Left ventricle myocardium inferior (tissue), 1 donor: ENCODE results near the gene NFKBIL1. TPM values are rescaled to one million over a fixed set of nuclear protein-coding genes. Genes with fewer than 3 reads are reported as not detected.

Experiments
- DNase-seq: peaks from one replicate; pipeline ENCODE4 v3.0.0-alpha.2; 2020
- H3K27ac ChIP-seq: fragments of 200-600 bp; replicated peaks from 2 replicates; pipeline ENCODE4 v1.8.0; 2021
- H3K27me3 ChIP-seq: fragments of 200-600 bp; 2 replicates; pipeline ENCODE4 v1.8.0; 2021; ENCODE audit warnings: low read depth
- H3K36me3 ChIP-seq: fragments of 200-600 bp; 2 replicates; pipeline ENCODE4 v1.8.0; 2021
- H3K4me1 ChIP-seq: fragments of 200-600 bp; 2 replicates; pipeline ENCODE4 v1.8.0; 2021
- H3K4me3 ChIP-seq: fragments of 200-600 bp; 2 replicates; pipeline ENCODE4 v1.8.0; 2021; ENCODE audit warnings: mild to moderate bottlenecking, moderate library complexity
- H3K9me3 ChIP-seq: fragments of 200-600 bp; replicated peaks from 2 replicates; pipeline ENCODE4 v1.8.0; 2021
- intact Hi-C: fragments of 100-400 bp; cut with micrococcal nuclease; formaldehyde crosslinking; loops from one replicate; pipeline ENCODE4 v1.11.0; 2022
- total RNA-seq: library from RNA; stranded (reverse); fragmentation: NEBNext Ultra II Directional; extraction: Animal tissue kit (Norgen Biotek cat#: 25700); gene quantifications from one replicate; pipeline ENCODE4 v1.2.1, GENCODE V29; 2021
- TF ChIP-seq, protein P1 (sequence below): fragments of 200-600 bp; IDR thresholded peaks from 2 replicates; pipeline ENCODE4 v1.8.0; 2021; ENCODE audit warnings: antibody characterized with exemption, mild to moderate bottlenecking, borderline replicate concordance
- donor health status: DM: no; HTN: yes; CAD: no; lungs with severe emphysema.

Gene NFKBIL1
- total RNA-seq, 1 donor from 2014 or later, result 11.5 TPM

DNA sequence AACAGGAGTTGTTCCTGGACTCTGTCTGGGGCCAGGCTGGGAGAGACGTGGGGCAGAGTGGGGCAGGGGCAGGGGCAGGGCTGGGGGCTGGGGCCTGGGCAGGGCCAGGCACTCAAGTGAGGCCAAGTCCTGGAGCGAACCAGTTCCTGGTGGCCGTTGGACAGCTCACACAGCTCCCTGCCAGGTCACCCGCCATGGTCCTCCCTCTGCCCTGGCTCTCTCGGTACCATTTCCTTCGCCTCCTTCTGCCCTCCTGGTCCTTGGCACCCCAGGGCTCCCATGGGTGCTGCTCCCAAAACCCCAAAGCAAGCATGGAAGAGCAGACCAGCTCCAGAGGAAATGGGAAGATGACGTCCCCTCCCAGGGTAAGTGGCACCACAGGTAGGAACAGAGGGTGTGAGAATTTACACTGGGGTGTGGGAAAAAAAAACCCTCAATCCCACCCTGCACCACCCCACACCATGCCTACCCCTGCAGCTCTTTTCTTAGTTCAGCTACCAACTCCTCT, 18.5 kb upstream of the NFKBIL1 start, which contains the start of gene MCCD1:
Gene MCCD1 (plus strand): TSS at position 142 of the 508 bp plus-strand sequence. CDS start 53 bp downstream, at position 195.
- Histone ChIP-seq H3K9me3 (no peaks in the 10 kb centered on the region), H3K4me1 (peaks cover 29% of the 10 kb centered on the region), H3K4me3 (no peak within 1 kb of the TSS), H3K36me3 (peaks cover 45% of the 10 kb centered on the region), H3K27me3 (no peaks in the 10 kb centered on the region), H3K27ac (no peak within 1 kb of the TSS)
- DNase-seq, result no peak
- intact Hi-C loops, result no loop called here
- TF ChIP-seq, protein P1, sequence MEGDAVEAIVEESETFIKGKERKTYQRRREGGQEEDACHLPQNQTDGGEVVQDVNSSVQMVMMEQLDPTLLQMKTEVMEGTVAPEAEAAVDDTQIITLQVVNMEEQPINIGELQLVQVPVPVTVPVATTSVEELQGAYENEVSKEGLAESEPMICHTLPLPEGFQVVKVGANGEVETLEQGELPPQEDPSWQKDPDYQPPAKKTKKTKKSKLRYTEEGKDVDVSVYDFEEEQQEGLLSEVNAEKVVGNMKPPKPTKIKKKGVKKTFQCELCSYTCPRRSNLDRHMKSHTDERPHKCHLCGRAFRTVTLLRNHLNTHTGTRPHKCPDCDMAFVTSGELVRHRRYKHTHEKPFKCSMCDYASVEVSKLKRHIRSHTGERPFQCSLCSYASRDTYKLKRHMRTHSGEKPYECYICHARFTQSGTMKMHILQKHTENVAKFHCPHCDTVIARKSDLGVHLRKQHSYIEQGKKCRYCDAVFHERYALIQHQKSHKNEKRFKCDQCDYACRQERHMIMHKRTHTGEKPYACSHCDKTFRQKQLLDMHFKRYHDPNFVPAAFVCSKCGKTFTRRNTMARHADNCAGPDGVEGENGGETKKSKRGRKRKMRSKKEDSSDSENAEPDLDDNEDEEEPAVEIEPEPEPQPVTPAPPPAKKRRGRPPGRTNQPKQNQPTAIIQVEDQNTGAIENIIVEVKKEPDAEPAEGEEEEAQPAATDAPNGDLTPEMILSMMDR, result no peak

DNA sequence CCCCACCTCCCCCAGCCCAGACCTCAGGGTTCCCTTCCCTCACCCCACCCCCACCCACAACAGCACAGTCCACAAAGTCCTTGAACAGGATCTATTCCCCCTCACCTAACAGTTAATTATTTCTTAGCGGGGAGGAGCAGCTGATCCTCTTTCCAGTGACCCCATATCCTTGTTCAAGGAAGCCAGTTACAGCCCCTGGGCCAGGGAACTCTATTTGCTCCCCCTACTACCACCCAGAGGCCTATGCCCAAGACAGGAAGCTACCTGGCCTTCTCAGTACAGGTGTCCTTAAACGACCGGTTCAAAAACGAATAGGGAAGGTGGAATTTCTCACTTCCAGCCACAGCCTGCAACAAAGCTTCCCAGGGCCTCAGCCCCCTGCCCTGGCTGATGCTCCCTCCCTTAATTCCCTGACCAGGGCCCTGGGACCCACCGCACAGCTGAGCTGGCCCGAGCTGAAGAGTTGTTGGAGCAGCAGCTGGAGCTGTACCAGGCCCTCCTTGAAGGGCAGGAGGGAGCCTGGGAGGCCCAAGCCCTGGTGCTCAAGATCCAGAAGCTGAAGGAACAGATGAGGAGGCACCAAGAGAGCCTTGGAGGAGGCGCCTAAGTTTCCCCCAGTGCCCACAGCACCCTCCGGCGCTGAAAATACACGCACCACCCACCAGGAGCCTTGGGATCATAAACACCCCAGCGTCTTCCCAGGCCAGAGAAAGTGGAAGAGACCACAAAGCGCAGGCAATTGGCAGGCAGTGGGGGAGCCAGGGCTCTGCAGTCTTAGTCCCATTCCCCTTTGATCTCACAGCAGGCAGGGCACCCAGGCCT, 17.9 kb upstream of the NFKBIL1 start:
- no peaks in the 10 kb centered on the region for H3K27me3 ChIP-seq
- no peaks in the 10 kb centered on the region for H3K9me3 ChIP-seq
- H3K36me3 ChIP-seq, result peaks cover 52% of the 10 kb centered on the region
- no peak overlapping the region for H3K27ac ChIP-seq
- H3K4me3 ChIP-seq, result no peak overlapping the region
- peaks cover 29% of the 10 kb centered on the region for H3K4me1 ChIP-seq
- DNase-seq, result no peak
- intact Hi-C loops, result no loop called here
- TF ChIP-seq, protein P1, result no peak

DNA sequence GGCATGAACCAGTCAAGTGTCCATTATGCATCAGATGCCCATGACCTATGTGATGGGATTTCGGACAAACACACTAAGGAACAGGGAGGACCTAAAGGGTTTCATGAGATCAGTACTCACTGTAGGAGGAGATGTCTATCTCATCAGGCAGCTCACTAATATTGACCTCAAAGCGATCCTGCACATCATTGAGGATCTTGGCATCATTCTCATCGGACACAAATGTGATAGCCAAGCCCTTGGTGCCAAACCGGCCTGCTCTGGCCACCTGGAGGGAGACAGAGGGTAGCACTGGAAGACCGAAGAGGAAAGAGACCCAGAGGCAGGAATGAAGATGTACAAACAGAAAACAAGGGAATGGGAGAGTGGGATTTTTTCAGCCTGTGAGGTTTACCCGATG, 16.7 kb upstream of the NFKBIL1 start:
- H3K27me3 ChIP-seq, result no peaks in the 10 kb centered on the region
- TF ChIP-seq, protein P1, result no peak
- intact Hi-C loops, result no loop called here
- H3K27ac ChIP-seq, result no peak overlapping the region
- no peaks in the 10 kb centered on the region for H3K9me3 ChIP-seq
- peaks cover 63% of the 10 kb centered on the region for H3K36me3 ChIP-seq
- no peak overlapping the region for H3K4me3 ChIP-seq
- peaks cover 32% of the 10 kb centered on the region for H3K4me1 ChIP-seq
- DNase-seq, result no peak

DNA sequence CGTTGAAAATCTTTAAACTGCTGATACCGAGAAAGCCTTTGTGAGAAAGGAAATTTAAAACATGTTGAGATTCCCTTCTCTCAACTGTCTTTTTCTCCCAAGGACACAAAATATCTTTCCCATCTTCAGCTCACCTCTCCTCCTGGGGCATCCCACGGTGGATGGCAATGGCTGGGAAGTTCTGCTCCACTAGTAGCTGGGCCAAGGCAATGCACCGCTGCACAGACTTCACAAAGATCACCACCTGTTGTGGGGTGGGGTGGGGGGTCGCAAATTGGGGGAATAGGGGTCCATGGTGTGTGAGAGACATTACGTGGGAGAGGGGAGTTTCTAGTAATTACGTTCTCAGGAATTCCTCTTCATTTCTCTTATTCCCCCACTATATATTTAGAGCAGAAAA, 16.2 kb upstream of the NFKBIL1 start:
- no peaks in the 10 kb centered on the region for H3K27me3 ChIP-seq
- peaks cover 37% of the 10 kb centered on the region for H3K4me1 ChIP-seq
- H3K9me3 ChIP-seq, result no peaks in the 10 kb centered on the region
- TF ChIP-seq, protein P1, result no peak
- no peak overlapping the region for H3K4me3 ChIP-seq
- H3K27ac ChIP-seq, result no peak overlapping the region
- no peak for DNase-seq
- peaks cover 68% of the 10 kb centered on the region for H3K36me3 ChIP-seq
- intact Hi-C loops, result no loop called here

DNA sequence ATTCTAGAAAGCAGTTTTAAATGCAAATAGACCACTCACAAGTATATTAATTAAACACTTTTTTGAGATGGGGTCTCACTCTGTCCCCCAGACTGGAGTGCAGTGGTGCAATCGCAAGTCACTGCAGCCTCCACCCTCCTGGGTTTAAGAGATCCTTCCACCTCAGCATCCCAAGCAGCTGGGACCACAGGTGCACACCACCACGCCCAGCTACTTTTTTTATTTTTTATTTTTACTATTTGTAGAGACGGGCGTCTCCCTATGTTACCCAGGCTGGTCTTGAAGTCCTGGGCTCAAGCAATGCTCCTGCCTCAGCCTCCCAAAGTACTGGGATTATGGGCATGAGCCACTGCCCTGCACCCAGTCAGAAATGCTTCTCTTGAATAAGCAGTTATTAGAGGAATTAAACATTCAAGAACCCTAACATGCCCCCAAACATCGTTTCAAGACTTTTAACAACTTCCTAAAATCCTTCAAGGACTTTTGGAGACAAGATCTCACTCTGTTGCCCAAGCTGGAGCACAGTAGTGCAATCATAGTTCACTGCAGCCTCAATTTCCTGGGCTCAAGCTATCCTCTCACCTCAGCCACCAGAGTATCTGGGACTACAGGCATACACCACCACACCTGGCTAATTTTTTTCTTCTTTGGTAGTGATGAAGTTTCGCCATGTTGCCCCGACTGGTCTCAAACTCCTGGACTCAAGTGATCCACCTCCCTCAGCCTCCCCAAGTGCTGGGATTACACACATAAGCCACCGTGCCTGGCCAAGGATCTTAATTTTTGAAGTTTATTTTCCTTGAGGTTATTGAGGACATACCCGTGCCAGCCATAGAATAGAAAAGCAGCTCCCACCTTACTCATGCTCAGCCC, 15.4 kb upstream of the NFKBIL1 start:
- intact Hi-C loops, result no loop called here
- Histone ChIP-seq H3K4me1 (peaks cover 41% of the 10 kb centered on the region), H3K4me3 (no peak overlapping the region), H3K27me3 (no peaks in the 10 kb centered on the region), H3K9me3 (no peaks in the 10 kb centered on the region), H3K36me3 (peaks cover 76% of the 10 kb centered on the region), H3K27ac (peak overlapping the region; percentile 58)
- no peak for DNase-seq
- TF ChIP-seq, protein P1, result no peak
